NCI-H748 treated with DMSO at 0.1 percent for 48 hours (cell line): ENCODE results near the gene FRMD5.
A peak's percentile ranks its signal among the peaks of the same experiment; 100 is the strongest.
"Not testable (repeated sequence)": the region's sequence is repeated elsewhere in the genome, so short reads cannot be mapped to it uniquely, and the experiment has no call there.

Experiments
- DNase-seq: peaks from one replicate; lab custom pipeline; 2025; lab: John Stamatoyannopoulos, UW

Gene FRMD5

GRCh38 chr15:44195151-44195740, at the start of gene FRMD5:
FRMD5 (minus strand) TSS chr15:44195271.
- DNase-seq = peak; percentile 94

GRCh38 chr15:44243829-44244228, 48.8 kb upstream of the FRMD5 start:
- no peak for DNase-seq

- no peak for DNase-seq
Observed at GRCh38 chr15:44243141-44243540, 48.1 kb upstream of the FRMD5 start.

GRCh38 chr15:44231842-44232241, 36.8 kb upstream of the FRMD5 start:
- no peak for DNase-seq

- not testable (repeated sequence) for DNase-seq
Observed at GRCh38 chr15:44229301-44229700, 34.2 kb upstream of the FRMD5 start.

- DNase-seq = no peak
Observed at GRCh38 chr15:44227584-44227983, 32.5 kb upstream of the FRMD5 start.

GRCh38 chr15:44227001-44227400, 31.9 kb upstream of the FRMD5 start:
- DNase-seq = not testable (repeated sequence)

- no peak for DNase-seq
Observed at GRCh38 chr15:44222478-44222877, 27.4 kb upstream of the FRMD5 start.

GRCh38 chr15:44219073-44219472, 24.0 kb upstream of the FRMD5 start:
- peak; percentile 3 for DNase-seq

- no peak for DNase-seq
Observed at GRCh38 chr15:44216958-44217357, 21.9 kb upstream of the FRMD5 start.

GRCh38 chr15:44215594-44215993, 20.5 kb upstream of the FRMD5 start:
- DNase-seq = no peak

- DNase-seq = no peak
Observed at GRCh38 chr15:44208956-44209355, 13.9 kb upstream of the FRMD5 start.

GRCh38 chr15:44207643-44208042, 12.6 kb upstream of the FRMD5 start:
- no peak for DNase-seq

GRCh38 chr15:44199393-44199792, 4.3 kb upstream of the FRMD5 start:
- no peak for DNase-seq

GRCh38 chr15:44194323-44195150, 534 bp downstream of the FRMD5 start:
- no peak for DNase-seq

GRCh38 chr15:44193651-44194322, 1.3 kb downstream of the FRMD5 start:
- peak; percentile 28 for DNase-seq

- no peak for DNase-seq
Observed at GRCh38 chr15:44188795-44189194, 6.3 kb downstream of the FRMD5 start.

GRCh38 chr15:44186705-44187104, 8.4 kb downstream of the FRMD5 start:
- no peak for DNase-seq

GRCh38 chr15:44183363-44183762, 11.7 kb downstream of the FRMD5 start:
- no peak for DNase-seq

GRCh38 chr15:44181410-44181809, 13.7 kb downstream of the FRMD5 start:
- no peak for DNase-seq

GRCh38 chr15:44177139-44177538, 17.9 kb downstream of the FRMD5 start:
- no peak for DNase-seq

- DNase-seq = no peak
Observed at GRCh38 chr15:44173813-44174212, 21.3 kb downstream of the FRMD5 start.

- no peak for DNase-seq
Observed at GRCh38 chr15:44163370-44163769, 31.7 kb downstream of the FRMD5 start.
